Measurements from ENCODE around the gene SPEG. TPM values are rescaled to one million over a fixed set of nuclear protein-coding genes. Genes with fewer than 3 reads are reported as not detected.

The SPEG gene
- total RNA-seq = 13.8 and 30.5 TPM in 2 replicates

DNA sequence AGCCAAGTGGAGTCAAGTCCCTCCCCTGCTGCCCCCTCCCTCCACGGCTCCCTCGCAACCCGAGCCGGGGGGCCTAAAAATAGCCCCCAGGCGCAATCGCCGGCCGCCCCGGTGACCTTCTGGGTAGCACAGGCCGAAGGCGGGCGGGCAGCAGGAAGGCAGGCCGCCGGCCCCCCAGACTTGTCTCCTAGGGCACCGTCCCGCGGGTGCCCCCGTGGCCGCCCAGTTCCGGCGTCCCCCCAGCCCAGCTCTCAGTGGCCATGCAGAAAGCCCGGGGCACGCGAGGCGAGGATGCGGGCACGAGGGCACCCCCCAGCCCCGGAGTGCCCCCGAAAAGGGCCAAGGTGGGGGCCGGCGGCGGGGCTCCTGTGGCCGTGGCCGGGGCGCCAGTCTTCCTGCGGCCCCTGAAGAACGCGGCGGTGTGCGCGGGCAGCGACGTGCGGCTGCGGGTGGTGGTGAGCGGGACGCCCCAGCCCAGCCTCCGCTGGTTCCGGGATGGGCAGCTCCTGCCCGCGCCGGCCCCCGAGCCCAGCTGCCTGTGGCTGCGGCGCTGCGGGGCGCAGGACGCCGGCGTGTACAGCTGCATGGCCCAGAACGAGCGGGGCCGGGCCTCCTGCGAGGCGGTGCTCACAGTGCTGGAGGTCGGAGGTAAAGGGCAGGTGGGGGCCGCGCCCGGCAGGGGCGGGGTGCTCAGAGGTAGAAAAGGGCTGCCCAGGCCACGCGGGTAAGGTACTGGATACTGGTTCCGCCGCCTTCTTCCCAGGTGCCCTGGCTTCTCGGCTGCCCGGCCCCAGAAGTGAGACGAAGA lies at the start of gene SPEG:
SPEG (plus strand) TSS at position 126 of the 808 bp plus-strand sequence; CDS start at position 261, 135 bp downstream.

DNA sequence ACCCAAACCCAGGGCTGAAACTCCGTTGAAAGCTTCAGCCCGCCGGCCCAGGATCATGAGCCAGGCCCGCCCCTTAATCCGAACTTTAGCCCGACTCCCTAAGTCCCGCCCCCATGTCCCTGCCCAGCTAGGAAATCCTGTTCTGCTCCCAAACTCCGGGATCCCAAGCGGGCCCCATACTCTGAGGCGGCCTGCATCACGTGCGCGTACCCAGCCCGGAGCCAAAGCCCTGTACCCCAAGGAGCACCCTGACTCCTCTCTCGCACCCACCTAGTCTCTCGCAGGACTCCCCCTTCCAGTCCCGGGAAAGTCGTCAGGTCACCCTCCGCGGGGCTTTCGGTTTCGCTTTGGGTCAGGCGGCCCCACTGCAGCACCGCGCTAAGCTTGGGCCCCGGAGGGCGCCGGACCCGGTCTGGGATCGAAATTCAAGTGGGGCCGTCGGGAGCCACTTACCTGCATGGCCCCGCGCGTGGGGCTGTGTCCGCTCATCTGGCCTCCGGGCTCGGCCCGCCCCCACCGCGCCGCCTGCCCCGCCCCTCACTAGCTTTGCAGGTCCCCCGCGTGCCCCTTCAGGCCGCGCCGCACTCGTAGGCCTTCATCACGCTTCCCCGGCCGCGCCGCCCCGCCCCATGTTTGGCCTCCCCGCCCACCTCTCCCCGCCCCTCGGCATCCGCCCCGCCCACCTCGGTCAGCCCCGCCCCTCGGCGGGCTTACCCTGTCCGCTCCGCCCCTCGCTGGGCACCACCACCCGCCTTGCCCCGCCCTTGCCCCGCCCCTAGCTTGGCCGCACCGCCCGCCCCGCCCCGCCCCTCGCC lies 47.1 kb upstream of the SPEG start, which contains the start of gene DNPEP:
DNPEP (minus strand) TSS at position 607 of the 815 bp plus-strand sequence; CDS start at position 489, 118 bp downstream.

DNA sequence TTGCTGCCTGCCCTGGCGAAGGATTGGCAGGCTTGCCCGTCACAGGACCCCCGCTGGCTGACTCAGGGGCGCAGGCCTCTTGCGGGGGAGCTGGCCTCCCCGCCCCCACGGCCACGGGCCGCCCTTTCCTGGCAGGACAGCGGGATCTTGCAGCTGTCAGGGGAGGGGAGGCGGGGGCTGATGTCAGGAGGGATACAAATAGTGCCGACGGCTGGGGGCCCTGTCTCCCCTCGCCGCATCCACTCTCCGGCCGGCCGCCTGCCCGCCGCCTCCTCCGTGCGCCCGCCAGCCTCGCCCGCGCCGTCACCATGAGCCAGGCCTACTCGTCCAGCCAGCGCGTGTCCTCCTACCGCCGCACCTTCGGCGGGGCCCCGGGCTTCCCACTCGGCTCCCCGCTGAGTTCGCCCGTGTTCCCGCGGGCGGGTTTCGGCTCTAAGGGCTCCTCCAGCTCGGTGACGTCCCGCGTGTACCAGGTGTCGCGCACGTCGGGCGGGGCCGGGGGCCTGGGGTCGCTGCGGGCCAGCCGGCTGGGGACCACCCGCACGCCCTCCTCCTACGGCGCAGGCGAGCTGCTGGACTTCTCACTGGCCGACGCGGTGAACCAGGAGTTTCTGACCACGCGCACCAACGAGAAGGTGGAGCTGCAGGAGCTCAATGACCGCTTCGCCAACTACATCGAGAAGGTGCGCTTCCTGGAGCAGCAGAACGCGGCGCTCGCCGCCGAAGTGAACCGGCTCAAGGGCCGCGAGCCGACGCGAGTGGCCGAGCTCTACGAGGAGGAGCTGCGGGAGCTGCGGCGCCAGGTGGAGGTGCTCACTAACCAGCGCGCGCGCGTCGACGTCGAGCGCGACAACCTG lies 16.3 kb upstream of the SPEG start, which contains the start of gene DES:
DES (plus strand) TSS at position 223 of the 857 bp plus-strand sequence; CDS start at position 309, 86 bp downstream.

DNA sequence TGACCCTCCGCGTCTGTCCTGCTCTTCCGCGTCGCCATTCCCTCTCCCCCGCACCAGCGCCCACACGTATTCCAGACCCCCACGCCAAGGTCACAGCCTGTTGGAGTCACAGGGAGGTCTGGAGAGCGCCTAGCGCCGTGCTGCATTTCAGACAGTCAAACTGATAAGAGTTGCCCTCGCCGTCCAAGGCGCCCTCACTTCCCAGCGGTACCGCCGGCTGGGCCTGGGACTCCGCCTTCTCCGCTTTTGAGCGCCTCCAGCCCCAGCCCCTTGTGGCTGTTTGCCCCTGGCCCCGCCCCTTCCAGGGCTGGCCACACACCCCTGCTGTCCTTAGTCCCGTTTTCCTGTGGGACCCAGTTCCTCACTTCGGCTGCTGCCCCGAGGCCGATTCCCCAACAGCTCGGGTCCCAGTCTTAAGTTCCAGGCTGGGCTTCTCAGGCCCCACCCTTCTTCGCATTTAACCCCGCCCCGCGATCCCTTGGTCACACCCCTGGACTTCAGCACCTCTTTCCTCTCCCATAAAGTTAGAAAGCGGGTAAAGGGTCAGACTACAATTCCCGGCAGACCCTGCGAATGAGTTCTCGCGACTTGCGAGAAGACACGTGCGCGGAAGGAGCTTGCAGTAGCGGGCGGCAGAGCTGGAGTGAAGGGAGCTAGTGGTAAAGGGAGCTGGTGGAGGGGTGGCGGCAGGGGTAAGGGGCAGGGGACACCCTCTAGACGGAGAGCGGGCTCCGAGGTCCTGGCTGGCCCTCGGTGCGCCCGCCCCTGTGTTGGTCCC lies 63.8 kb downstream of the SPEG start, which contains the start of gene GMPPA:
GMPPA (plus strand) TSS at position 612 of the 778 bp plus-strand sequence. CDS start 1,085 bp downstream, outside the sequence.

DNA sequence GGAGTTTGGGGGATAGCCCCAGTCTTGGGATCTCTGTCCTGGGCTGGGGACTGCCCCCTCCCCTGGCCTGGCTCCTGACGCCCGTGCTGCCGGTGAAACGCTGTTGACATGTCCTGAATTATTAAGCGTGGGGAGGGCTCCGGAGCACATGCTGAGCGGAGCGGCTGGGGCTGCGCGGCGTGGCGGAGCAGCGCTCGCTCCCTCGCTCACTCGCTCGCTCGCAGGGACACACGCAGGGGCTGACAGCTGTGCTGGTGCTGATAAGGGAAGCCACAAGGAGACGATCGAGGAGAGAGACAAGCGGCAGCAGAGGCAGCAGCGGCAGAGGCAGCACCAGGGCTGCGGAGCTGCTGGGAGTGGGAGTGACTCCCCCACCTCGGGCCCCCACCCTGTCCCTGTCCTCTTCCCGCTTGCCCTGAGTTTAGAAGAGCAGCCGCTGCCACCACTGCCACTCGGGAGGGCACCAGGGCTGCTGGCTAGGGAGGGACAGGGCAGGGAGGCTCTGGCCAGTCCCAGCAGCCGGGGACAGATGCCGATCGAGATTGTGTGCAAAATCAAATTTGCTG lies 79.6 kb downstream of the SPEG start, which contains the start of gene ASIC4:
ASIC4 (plus strand) TSS at position 287 of the 566 bp plus-strand sequence; CDS start at position 530, 243 bp downstream.

DNA sequence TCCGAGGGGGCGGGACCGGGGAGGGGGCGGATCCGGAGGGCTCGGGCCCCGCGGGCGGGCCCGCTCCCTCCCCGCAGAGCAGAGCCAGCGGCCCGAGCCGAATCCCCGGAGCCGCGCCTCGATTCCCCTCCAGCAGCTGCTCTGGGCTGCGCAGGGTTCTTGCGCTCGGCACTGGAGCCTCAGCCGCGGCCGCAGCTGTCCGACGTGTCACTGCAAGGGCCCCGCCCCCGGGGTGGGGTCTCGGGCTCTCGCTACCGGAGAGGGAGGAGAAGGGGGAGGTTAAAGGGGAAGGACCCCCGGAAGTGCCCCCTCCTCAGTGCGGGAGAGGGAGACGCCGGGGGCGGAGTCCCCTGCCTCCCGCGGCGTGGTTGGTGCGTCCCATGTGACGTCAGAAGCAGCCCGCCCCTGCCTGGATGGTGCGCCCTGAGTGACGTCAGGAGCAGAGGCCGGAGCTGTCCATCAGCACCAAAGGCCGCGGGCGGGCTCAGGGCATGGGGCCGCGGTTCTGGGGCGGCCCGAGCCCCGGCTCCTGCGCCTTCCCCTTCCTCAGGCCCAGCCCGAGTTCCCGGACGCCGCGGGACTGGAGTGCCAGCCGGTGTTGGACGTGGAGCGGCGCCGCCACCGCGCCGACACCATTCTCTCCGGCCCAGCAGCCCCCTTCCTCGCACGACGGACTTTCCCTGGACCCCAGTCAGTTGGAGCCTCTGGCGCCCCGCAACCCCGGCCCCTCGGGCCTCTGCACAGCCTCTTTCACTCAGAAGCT lies 109.1 kb downstream of the SPEG start, which contains the start of the genes CHPF and TMEM198:
CHPF (minus strand) TSS at position 214 of the 763 bp plus-strand sequence. CDS start 271 bp downstream, outside the sequence.
TMEM198 (plus strand) TSS at position 433 of the 763 bp plus-strand sequence. CDS start 700 bp downstream, outside the sequence.

Other genes with a start within 250 kb of the SPEG start
- 38.2 and 42.1 TPM in 2 replicates for gene ZFAND2B, start 228.1 kb upstream of the SPEG start, total RNA-seq
- 9.5 and 15.1 TPM in 2 replicates for gene ABCB6, start 215.9 kb upstream of the SPEG start, total RNA-seq
- gene ATG9A, start 205.2 kb upstream of the SPEG start, total RNA-seq = 36.9 and 40.2 TPM in 2 replicates
- gene ANKZF1, start 205.0 kb upstream of the SPEG start, total RNA-seq = 23.5 and 27.4 TPM in 2 replicates
- 8.0 and 10.2 TPM in 2 replicates for gene GLB1L, start 189.4 kb upstream of the SPEG start, total RNA-seq
- 13.7 and 38.1 TPM in 2 replicates for gene STK16, start 189.4 kb upstream of the SPEG start, total RNA-seq
- gene TUBA4B, start 181.6 kb upstream of the SPEG start, total RNA-seq = not detected in 2 replicates
- gene TUBA4A, start 180.9 kb upstream of the SPEG start, total RNA-seq = 253 and 330 TPM in 2 replicates
- gene DNAJB2, start 155.5 kb upstream of the SPEG start, total RNA-seq = 21.4 and 25.8 TPM in 2 replicates
- 0.08 TPM in 1 of 2 replicates, not detected in the other for gene PTPRN, start 125.4 kb upstream of the SPEG start, total RNA-seq
- gene RESP18, start 102.1 kb upstream of the SPEG start, total RNA-seq = not detected in 2 replicates
- gene DNPEP, start 46.9 kb upstream of the SPEG start, total RNA-seq = 46.6 and 51.1 TPM in 2 replicates
- gene DES, start 16.5 kb upstream of the SPEG start, total RNA-seq = not detected in 2 replicates
- 56.1 and 82.3 TPM in 2 replicates for gene GMPPA, start 64.0 kb downstream of the SPEG start, total RNA-seq
- 0.16 TPM in 1 of 2 replicates, not detected in the other for gene ASIC4, start 79.6 kb downstream of the SPEG start, total RNA-seq
- gene CHPF, start 109.0 kb downstream of the SPEG start, total RNA-seq = 171 and 235 TPM in 2 replicates
- gene TMEM198, start 109.2 kb downstream of the SPEG start, total RNA-seq = 0.47 and 1.7 TPM in 2 replicates
- 29.7 and 38.7 TPM in 2 replicates for gene OBSL1, start 136.7 kb downstream of the SPEG start, total RNA-seq
- 0.19 TPM in 1 of 2 replicates, not detected in the other for gene INHA, start 137.5 kb downstream of the SPEG start, total RNA-seq
- 14.8 and 18.6 TPM in 2 replicates for gene STK11IP, start 163.0 kb downstream of the SPEG start, total RNA-seq
- 11.7 and 13.7 TPM in 2 replicates for gene SLC4A3, start 192.8 kb downstream of the SPEG start, total RNA-seq

All from hair follicular keratinocyte (primary cell).